AG04450 (cell line): ENCODE measurements around the gene EXOSC9. TPM values are rescaled to one million over a fixed set of nuclear protein-coding genes. Genes with fewer than 3 reads are reported as not detected.

Experiments used
- CTCF ChIA-PET: fragments of 300-600, 350-600 bp; formaldehyde crosslinking; extraction: SDS; loops from one replicate; lab custom pipeline; 2022; ENCODE audit warnings: antibody characterized with exemption, inconsistent platforms; lab: Charles Lee
- POLR2A ChIA-PET: fragments of 350-600 bp; formaldehyde crosslinking; extraction: SDS; loops from one replicate; lab custom pipeline; 2021; ENCODE audit warnings: antibody characterized with exemption, inconsistent platforms; lab: Yijun Ruan, JAX
- DNase-seq: peaks from one replicate; pipeline ENCODE4 v3.0.0-alpha.2; 2011; ENCODE audit warnings: low read depth, low spot score
- H3K27ac ChIP-seq: one replicate; pipeline ENCODE4 v1.5.1; 2012; ENCODE audit warnings: low read depth, low read length, control low read depth
- H3K27me3 ChIP-seq: one replicate; pipeline ENCODE4 v1.6.0; 2012; ENCODE audit warnings: low read length; ENCODE audit not compliant: control insufficient read depth, insufficient read depth
- H3K4me3 ChIP-seq: 2 replicates; pipeline ENCODE4 v1.5.1; 2011; ENCODE audit warnings: mild to moderate bottlenecking, low read depth, low read length, control low read depth
- H3K9me3 ChIP-seq: 2 replicates; pipeline ENCODE4 v1.5.1; 2012; ENCODE audit warnings: low read length; ENCODE audit not compliant: control insufficient read depth, insufficient read depth
- polyA plus RNA-seq: library from polyadenylated mRNA; depleted of rRNA; stranded (reverse); fragments of >200 nt; gene quantifications from 2 replicates; pipeline ENCODE4 v1.2.3, GENCODE V29; 2011
- TF ChIP-seq, protein P1 (sequence below): IDR thresholded peaks from 2 replicates; pipeline ENCODE4 v1.5.1; 2011; ENCODE audit warnings: low read depth, low read length, control low read depth, inconsistent platforms

EXOSC9 gene
- polyA plus RNA-seq, 1 experiment: 34.7 TPM

- H3K27me3 ChIP-seq: no peaks in the 10 kb centered on the region
- no peaks in the 10 kb centered on the region; the same call in 1 of the 2 replicates for H3K9me3 ChIP-seq
- H3K4me3 ChIP-seq: peak within 1 kb of the TSS; percentile 69
- DNase-seq: no peak
- no peak within 1 kb of the TSS for H3K27ac ChIP-seq
- ChIA-PET CTCF (interaction anchor here (0.6 to 1.4 kb wide), 6 partner anchors 13 to 302 kb away, joined by 3 to 11 read pairs (median 3); no protein-coding TSS in a partner anchor), POLR2A (no interaction called here)
- TF ChIP-seq, protein P1, sequence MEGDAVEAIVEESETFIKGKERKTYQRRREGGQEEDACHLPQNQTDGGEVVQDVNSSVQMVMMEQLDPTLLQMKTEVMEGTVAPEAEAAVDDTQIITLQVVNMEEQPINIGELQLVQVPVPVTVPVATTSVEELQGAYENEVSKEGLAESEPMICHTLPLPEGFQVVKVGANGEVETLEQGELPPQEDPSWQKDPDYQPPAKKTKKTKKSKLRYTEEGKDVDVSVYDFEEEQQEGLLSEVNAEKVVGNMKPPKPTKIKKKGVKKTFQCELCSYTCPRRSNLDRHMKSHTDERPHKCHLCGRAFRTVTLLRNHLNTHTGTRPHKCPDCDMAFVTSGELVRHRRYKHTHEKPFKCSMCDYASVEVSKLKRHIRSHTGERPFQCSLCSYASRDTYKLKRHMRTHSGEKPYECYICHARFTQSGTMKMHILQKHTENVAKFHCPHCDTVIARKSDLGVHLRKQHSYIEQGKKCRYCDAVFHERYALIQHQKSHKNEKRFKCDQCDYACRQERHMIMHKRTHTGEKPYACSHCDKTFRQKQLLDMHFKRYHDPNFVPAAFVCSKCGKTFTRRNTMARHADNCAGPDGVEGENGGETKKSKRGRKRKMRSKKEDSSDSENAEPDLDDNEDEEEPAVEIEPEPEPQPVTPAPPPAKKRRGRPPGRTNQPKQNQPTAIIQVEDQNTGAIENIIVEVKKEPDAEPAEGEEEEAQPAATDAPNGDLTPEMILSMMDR: no peak
Measured at GRCh38 chr4:121764702-121765367, 36.3 kb upstream of the EXOSC9 start, which contains the start of gene SMIM43. Gene SMIM43 (minus strand): TSS chr4:121765164. CDS start chr4:121765105, 59 bp downstream.

GRCh38 chr4:121765368-121765705 lies 35.8 kb upstream of the EXOSC9 start:
- Histone ChIP-seq H3K9me3 (no peaks in the 10 kb centered on the region; the same call in 1 of the 2 replicates), H3K4me3 (peak overlapping the region; percentile 69), H3K27me3 (no peaks in the 10 kb centered on the region), H3K27ac (no peak overlapping the region)
- ChIA-PET POLR2A (no interaction called here), CTCF (interaction anchor here (0.6 to 1.3 kb wide), 3 partner anchors 14 to 28 kb away, joined by 3 to 11 read pairs (median 3); no protein-coding TSS in a partner anchor)
- DNase-seq: no peak
- TF ChIP-seq, protein P1: no peak

- POLR2A ChIA-PET: interaction anchor here (1.2 kb wide), 1 partner anchor 69 kb away, joined by 3 read pairs; the partner anchor contains the start of gene ANXA5
- no peaks in the 10 kb centered on the region for H3K27me3 ChIP-seq
- no peaks in the 10 kb centered on the region; the same call in 1 of the 2 replicates for H3K9me3 ChIP-seq
- no peak overlapping the region for H3K27ac ChIP-seq
- H3K4me3 ChIP-seq: no peak overlapping the region
- TF ChIP-seq, protein P1: no peak
- CTCF ChIA-PET: interaction anchor here (0.6 to 1.0 kb wide), 2 partner anchors 30 to 471 kb away, joined by 3 read pairs; no protein-coding TSS in a partner anchor
- DNase-seq: no peak
Measured at GRCh38 chr4:121765971-121766538, 35.1 kb upstream of the EXOSC9 start.

DNA sequence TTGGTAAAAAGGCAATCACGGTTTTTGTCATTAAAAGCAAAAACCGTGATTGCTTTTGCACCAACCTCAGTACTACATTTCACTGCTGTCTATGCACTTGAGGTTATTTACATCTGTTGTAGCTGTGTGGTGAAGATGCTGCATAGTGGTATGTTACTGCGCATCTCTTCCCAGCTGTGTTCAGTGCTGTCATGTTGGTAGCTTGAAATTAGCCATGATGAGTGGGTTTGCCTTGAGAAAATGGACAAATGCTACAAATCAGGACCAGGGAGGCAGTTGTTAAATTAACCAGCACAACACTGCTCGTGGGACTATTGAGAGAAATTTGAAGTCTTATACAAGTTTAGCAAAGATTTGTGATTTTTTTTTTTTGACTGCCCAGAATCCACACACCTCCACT lies 34.0 kb upstream of the EXOSC9 start:
- POLR2A ChIA-PET: no interaction called here
- TF ChIP-seq, protein P1: no peak
- CTCF ChIA-PET: interaction anchor here (1.0 kb wide), 1 partner anchor 31 kb away, joined by 3 read pairs; no protein-coding TSS in a partner anchor

DNA sequence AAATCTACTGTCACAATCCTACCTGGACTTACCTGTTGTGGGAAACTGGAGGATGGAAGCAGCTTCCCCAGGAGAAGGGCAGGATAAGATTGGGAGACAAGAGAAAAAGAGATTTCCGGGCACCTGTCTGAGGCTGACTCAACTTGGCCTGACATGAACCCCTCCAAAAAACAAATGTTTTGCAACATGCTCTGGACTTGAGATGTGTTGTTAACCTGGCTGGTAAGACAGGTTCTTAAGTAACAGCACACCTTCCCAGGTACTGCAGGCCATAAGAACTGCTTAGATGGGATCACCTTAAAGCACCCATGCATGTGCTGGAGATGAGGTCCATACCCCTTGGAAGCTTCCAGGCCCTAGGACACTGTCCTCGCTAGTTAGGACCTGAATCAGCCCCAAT lies 31.8 kb upstream of the EXOSC9 start:
- ChIA-PET CTCF (no interaction called here), POLR2A (no interaction called here)
- no peak for DNase-seq
- no peak overlapping the region for H3K27ac ChIP-seq
- H3K27me3 ChIP-seq: no peaks in the 10 kb centered on the region
- no peak overlapping the region for H3K4me3 ChIP-seq
- H3K9me3 ChIP-seq: no peaks in the 10 kb centered on the region; the same call in 1 of the 2 replicates
- TF ChIP-seq, protein P1: no peak

More for the DNA sequence above, 34.0 kb upstream of the EXOSC9 start:
- no peaks in the 10 kb centered on the region for H3K27me3 ChIP-seq
- DNase-seq: no peak
- no peak overlapping the region for H3K27ac ChIP-seq
- no peaks in the 10 kb centered on the region; the same call in 1 of the 2 replicates for H3K9me3 ChIP-seq
- no peak overlapping the region for H3K4me3 ChIP-seq
